ENCODE data around the gene AFM.

The AFM gene

GRCh38 chr4:73470728-73471127 is 10.8 kb upstream of the AFM start:
- TF ChIP-seq CTCF (IDR thresholded peaks at IDR 0.05; ENCODE audit: control extremely low read depth, extremely low read depth, low read depth, missing control alignments): no peak
- POLR2A ChIA-PET: no interaction called here
- CTCF ChIA-PET: interaction anchor here (1.1 to 1.8 kb wide), 3 partner anchors 13 to 27 kb away, joined by 3 to 6 read pairs (median 3); no protein-coding TSS in a partner anchor
- DNase-seq (ENCODE audit: extremely low spot score): no peak

GRCh38 chr4:73477176-73477575 is 4.4 kb upstream of the AFM start:
- ChIA-PET CTCF (interaction anchor here (0.9 kb wide), 1 partner anchor 31 kb away, joined by 4 read pairs; no protein-coding TSS in a partner anchor), POLR2A (no interaction called here)
- no peak for TF ChIP-seq CTCF (IDR thresholded peaks at IDR 0.05; ENCODE audit: control extremely low read depth, extremely low read depth, low read depth, missing control alignments)
- DNase-seq (ENCODE audit: extremely low spot score): no peak

GRCh38 chr4:73479323-73479722 is 2.2 kb upstream of the AFM start:
- no peak for TF ChIP-seq CTCF (IDR thresholded peaks at IDR 0.05; ENCODE audit: control extremely low read depth, extremely low read depth, low read depth, missing control alignments)
- DNase-seq (ENCODE audit: extremely low spot score): no peak
- POLR2A ChIA-PET: no interaction called here
- CTCF ChIA-PET: interaction anchor here (1.2 to 1.3 kb wide), 3 partner anchors 8 to 138 kb away, joined by 3 read pairs; no protein-coding TSS in a partner anchor

- CTCF ChIA-PET: no interaction called here
- TF ChIP-seq CTCF (IDR thresholded peaks at IDR 0.05; ENCODE audit: control extremely low read depth, extremely low read depth, low read depth, missing control alignments): no peak
- no peak for DNase-seq (ENCODE audit: extremely low spot score)
- POLR2A ChIA-PET: interaction anchor here (0.6 kb wide), 1 partner anchor 53 kb away, joined by 3 read pairs; no protein-coding TSS in a partner anchor
Measured at GRCh38 chr4:73485085-73485484, 3.5 kb downstream of the AFM start.

GRCh38 chr4:73485596-73485995 is 4.1 kb downstream of the AFM start:
- CTCF ChIA-PET: no interaction called here
- no peak for DNase-seq (ENCODE audit: extremely low spot score)
- POLR2A ChIA-PET: no interaction called here
- TF ChIP-seq CTCF (IDR thresholded peaks at IDR 0.05; ENCODE audit: control extremely low read depth, extremely low read depth, low read depth, missing control alignments): no peak

GRCh38 chr4:73486497-73486896 is 5.0 kb downstream of the AFM start:
- DNase-seq (ENCODE audit: extremely low spot score): no peak
- no peak for TF ChIP-seq CTCF (IDR thresholded peaks at IDR 0.05; ENCODE audit: control extremely low read depth, extremely low read depth, low read depth, missing control alignments)
- ChIA-PET POLR2A (no interaction called here), CTCF (no interaction called here)

- TF ChIP-seq CTCF (IDR thresholded peaks at IDR 0.05; ENCODE audit: control extremely low read depth, extremely low read depth, low read depth, missing control alignments): no peak
- no peak for DNase-seq (ENCODE audit: extremely low spot score)
- ChIA-PET CTCF (interaction anchor here (1.3 kb wide), 1 partner anchor 8 kb away, joined by 3 read pairs; no protein-coding TSS in a partner anchor), POLR2A (no interaction called here)
Measured at GRCh38 chr4:73487233-73487632, 5.7 kb downstream of the AFM start.

Measured in GM10248 (cell line).